ENCODE data around the gene GLCE.

The GLCE gene

GRCh38 chr15:69160141-69160993 is at the start of gene GLCE:
TSS of gene GLCE (plus strand) at chr15:69160635. CDS start at chr15:69255807, 95,172 bp downstream.
- DNase-seq (ENCODE audit: low spot score): peak; percentile 93

- DNase-seq (ENCODE audit: low spot score): no peak
Observed at GRCh38 chr15:69114331-69114928, 46.0 kb upstream of the GLCE start.

GRCh38 chr15:69115031-69115430 is 45.4 kb upstream of the GLCE start:
- DNase-seq (ENCODE audit: low spot score): no peak

GRCh38 chr15:69116391-69116790 is 44.0 kb upstream of the GLCE start:
- no peak for DNase-seq (ENCODE audit: low spot score)

- no peak for DNase-seq (ENCODE audit: low spot score)
Observed at GRCh38 chr15:69117431-69117871, 43.0 kb upstream of the GLCE start.

GRCh38 chr15:69118089-69118488 is 42.3 kb upstream of the GLCE start:
- DNase-seq (ENCODE audit: low spot score): no peak

- DNase-seq (ENCODE audit: low spot score): no peak
Observed at GRCh38 chr15:69119001-69119400, 41.4 kb upstream of the GLCE start.

- no peak for DNase-seq (ENCODE audit: low spot score)
Observed at GRCh38 chr15:69119683-69120395, 40.6 kb upstream of the GLCE start.

GRCh38 chr15:69120732-69121131 is 39.7 kb upstream of the GLCE start:
- DNase-seq (ENCODE audit: low spot score): no peak

GRCh38 chr15:69121198-69121828 is 39.1 kb upstream of the GLCE start:
- no peak for DNase-seq (ENCODE audit: low spot score)

- DNase-seq (ENCODE audit: low spot score): no peak
Observed at GRCh38 chr15:69125236-69125635, 35.2 kb upstream of the GLCE start.

- DNase-seq (ENCODE audit: low spot score): no peak
Observed at GRCh38 chr15:69126054-69126469, 34.4 kb upstream of the GLCE start.

- no peak for DNase-seq (ENCODE audit: low spot score)
Observed at GRCh38 chr15:69127306-69127705, 33.1 kb upstream of the GLCE start.

- DNase-seq (ENCODE audit: low spot score): no peak
Observed at GRCh38 chr15:69128667-69129311, 31.6 kb upstream of the GLCE start.

- DNase-seq (ENCODE audit: low spot score): no peak
Observed at GRCh38 chr15:69131362-69132220, 28.8 kb upstream of the GLCE start.

- no peak for DNase-seq (ENCODE audit: low spot score)
Observed at GRCh38 chr15:69132430-69132829, 28.0 kb upstream of the GLCE start.

GRCh38 chr15:69132977-69133861 is 27.2 kb upstream of the GLCE start:
- no peak for DNase-seq (ENCODE audit: low spot score)

- no peak for DNase-seq (ENCODE audit: low spot score)
Observed at GRCh38 chr15:69133862-69134519, 26.4 kb upstream of the GLCE start.

- DNase-seq (ENCODE audit: low spot score): no peak
Observed at GRCh38 chr15:69134791-69135190, 25.6 kb upstream of the GLCE start.
